DOHH2 (cell line): ENCODE results near the gene URB1.

Experiments
- H3F3A ChIP-seq: fragments of 200-600 bp; sonication (generic), shearing (Covaris generic); 2 replicates; pipeline ENCODE4 v1.6.0; 2016; ENCODE audit warnings: antibody characterized with exemption, mild to moderate bottlenecking; ENCODE audit not compliant: control insufficient read depth, insufficient read depth
- H3K27ac ChIP-seq: fragments of 200-600 bp; sonication (generic); 2 replicates; pipeline ENCODE4 v1.5.1; 2014; ENCODE audit warnings: low read depth, mild to moderate bottlenecking, low read length, moderate library complexity
- H3K27me3 ChIP-seq: fragments of 200-600 bp; sonication (generic); 2 replicates; pipeline ENCODE4 v1.6.1; 2014; ENCODE audit warnings: mild to moderate bottlenecking, low read length, mixed read lengths; ENCODE audit not compliant: control insufficient read depth
- H3K36me3 ChIP-seq: fragments of 200-600 bp; sonication (generic); 2 replicates; pipeline ENCODE4 v1.6.1; 2014; ENCODE audit warnings: mild to moderate bottlenecking, low read length, moderate library complexity, mixed read lengths; ENCODE audit not compliant: control insufficient read depth
- H3K4me1 ChIP-seq: fragments of 200-600 bp; sonication (generic); 2 replicates; pipeline ENCODE4 v1.6.1; 2014; ENCODE audit warnings: mild to moderate bottlenecking, low read length, mixed read lengths; ENCODE audit not compliant: control insufficient read depth
- H3K4me2 ChIP-seq: fragments of 200-600 bp; sonication (generic); 2 replicates; pipeline ENCODE4 v1.6.0; 2014; ENCODE audit warnings: mild to moderate bottlenecking, low read length, moderate library complexity
- H3K4me3 ChIP-seq: fragments of 200-600 bp; sonication (generic); 2 replicates; pipeline ENCODE4 v1.5.1; 2014; ENCODE audit warnings: mild to moderate bottlenecking, low read length, mixed read lengths
- H3K79me2 ChIP-seq: fragments of 200-600 bp; sonication (generic); 2 replicates; pipeline ENCODE4 v1.6.1; 2014; ENCODE audit warnings: mild to moderate bottlenecking, low read length, mixed read lengths; ENCODE audit not compliant: control insufficient read depth
- H3K9me2 ChIP-seq: fragments of 200-600 bp; sonication (generic); replicated peaks from 2 replicates; pipeline ENCODE4 v1.6.1; 2014; ENCODE audit warnings: mild to moderate bottlenecking, low read length, mixed read lengths; ENCODE audit not compliant: control insufficient read depth
- H3K9me3 ChIP-seq: fragments of 200-600 bp; sonication (generic); 2 replicates; pipeline ENCODE4 v1.6.1; 2014; ENCODE audit warnings: antibody characterized with exemption, low read length, mixed read lengths; ENCODE audit not compliant: control insufficient read depth, insufficient read depth
- H4K20me1 ChIP-seq: fragments of 200-600 bp; sonication (generic); 2 replicates; pipeline ENCODE4 v1.6.0; 2014; ENCODE audit warnings: low read depth, mild to moderate bottlenecking, antibody characterized with exemption, low read length, moderate library complexity; ENCODE audit not compliant: control insufficient read depth, insufficient read depth
- CTCF ChIP-seq: fragments of 200-600 bp; sonication (generic); IDR thresholded peaks from one replicate; pipeline ENCODE4 v1.5.1; 2014; ENCODE audit warnings: antibody characterized with exemption, mild to moderate bottlenecking, low read depth, low read length; ENCODE audit not compliant: poor library complexity, severe bottlenecking
- EZH2phosphoT487 ChIP-seq: fragments of 200-600 bp; sonication (generic); IDR thresholded peaks from 2 replicates; pipeline ENCODE4 v1.6.1; 2017; ENCODE audit warnings: borderline replicate concordance, mild to moderate bottlenecking, antibody characterized with exemption, low read length, moderate library complexity, mixed read lengths

Gene URB1

GRCh38 chr21:32360401-32360975 is 32.3 kb downstream of the URB1 start:
- Histone ChIP-seq H3K4me1 (no peaks in the 10 kb centered on the region), H3K4me2 (no peak overlapping the region), H4K20me1 (no peaks in the 10 kb centered on the region), H3K9me2 (no peaks in the 10 kb centered on the region), H3K27me3 (no peaks in the 10 kb centered on the region), H3K27ac (no peak overlapping the region), H3K4me3 (no peak overlapping the region), H3K36me3 (peaks cover 92% of the 10 kb centered on the region), H3K79me2 (no peaks in the 10 kb centered on the region; the same call in 1 of the 2 replicates), H3F3A (no peaks in the 10 kb centered on the region), H3K9me3 (no peaks in the 10 kb centered on the region)
- TF ChIP-seq EZH2phosphoT487: no peak
- TF ChIP-seq CTCF: no peak

DNA sequence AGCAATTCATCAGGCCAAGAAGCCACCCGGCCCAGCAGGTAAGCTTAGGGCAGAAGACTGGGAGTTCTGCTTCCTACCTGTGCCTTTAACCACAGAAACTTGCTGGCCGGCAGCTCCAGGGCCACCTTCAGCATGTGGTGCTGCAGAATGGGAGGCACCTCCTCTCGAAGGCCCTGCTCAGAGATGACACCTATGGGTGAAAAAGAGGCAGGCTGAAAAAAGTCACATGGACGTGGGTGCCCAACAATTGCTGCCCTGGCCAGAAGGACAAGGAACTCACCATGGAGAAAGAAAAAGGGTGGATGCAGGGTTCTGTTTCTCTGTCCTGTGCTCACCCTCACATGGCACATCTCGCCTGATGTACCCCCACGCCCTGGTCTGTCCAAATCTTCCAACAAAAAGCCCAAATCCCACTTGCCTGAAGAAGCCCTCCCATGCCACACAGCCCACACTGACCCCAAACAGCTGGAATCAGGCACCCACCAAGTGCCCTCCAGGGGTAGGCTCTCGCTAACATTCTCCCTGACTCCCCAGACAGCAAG is 33.0 kb downstream of the URB1 start:
- Histone ChIP-seq H3K79me2 (no peaks in the 10 kb centered on the region; the same call in 1 of the 2 replicates), H3K4me3 (no peak overlapping the region), H3K27me3 (no peaks in the 10 kb centered on the region), H3K4me1 (no peaks in the 10 kb centered on the region), H3K9me2 (no peaks in the 10 kb centered on the region), H3K27ac (no peak overlapping the region), H3K9me3 (no peaks in the 10 kb centered on the region), H4K20me1 (no peaks in the 10 kb centered on the region), H3K36me3 (peaks cover 95% of the 10 kb centered on the region), H3K4me2 (no peak overlapping the region), H3F3A (no peaks in the 10 kb centered on the region)
- no peak for TF ChIP-seq EZH2phosphoT487
- peak; percentile 32 for TF ChIP-seq CTCF

DNA sequence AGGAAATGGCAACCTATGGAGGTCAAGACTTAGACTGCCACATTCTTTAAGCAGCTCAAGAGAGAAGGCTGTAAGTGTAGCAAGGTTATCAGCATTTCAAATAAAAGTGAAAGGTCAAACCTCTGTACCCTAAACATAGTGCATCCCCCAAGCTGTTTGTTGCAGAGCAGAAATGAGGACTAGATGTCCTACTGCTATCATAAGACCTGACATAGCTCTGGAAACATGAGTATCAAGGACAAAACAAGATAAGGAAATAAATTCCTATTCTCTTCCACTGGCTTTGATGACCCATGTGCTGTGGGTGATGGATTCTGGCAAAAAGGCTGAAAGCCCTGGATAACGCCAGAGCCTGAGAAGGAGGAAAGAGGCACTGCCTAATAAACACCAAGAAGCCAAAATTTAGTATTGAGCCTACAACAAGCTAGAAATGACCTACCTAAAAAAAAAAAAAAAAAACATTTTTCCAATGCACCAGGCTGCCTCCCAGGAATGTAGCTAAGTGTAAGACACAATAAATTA is 35.9 kb downstream of the URB1 start:
- Histone ChIP-seq H3K36me3 (peaks cover 97% of the 10 kb centered on the region), H3K4me3 (no peak overlapping the region), H3K79me2 (no peaks in the 10 kb centered on the region), H3F3A (no peaks in the 10 kb centered on the region), H3K4me1 (no peaks in the 10 kb centered on the region), H3K9me2 (no peaks in the 10 kb centered on the region), H3K4me2 (no peak overlapping the region), H3K9me3 (no peaks in the 10 kb centered on the region), H3K27me3 (no peaks in the 10 kb centered on the region), H4K20me1 (no peaks in the 10 kb centered on the region), H3K27ac (no peak overlapping the region)
- TF ChIP-seq EZH2phosphoT487 (no peak), CTCF (no peak)
